ENCODE results near the gene HSD17B3.

- no peak for TF ChIP-seq CTCF (IDR thresholded peaks at IDR 0.05)
- TF ChIP-seq POLR2A (IDR thresholded peaks at IDR 0.05): no peak
- no peak for TF ChIP-seq EP300 (IDR thresholded peaks at IDR 0.05)
- TF ChIP-seq POLR2AphosphoS5 (IDR thresholded peaks at IDR 0.05): no peak
These were observed 113.4 kb downstream of the HSD17B3 start for GRCh38 chr9:96188571-96188970.

Data from suprapubic skin (tissue), 4 donors.